HG02623 (cell line): Measurements from ENCODE around the gene VPREB3.

Source experiments
- ATAC-seq: cut with Tn5 transposase; IDR thresholded peaks from one replicate; pipeline ENCODE4 v1.9.1; 2021; ENCODE audit warnings: moderate library complexity; ENCODE audit not compliant: unreplicated experiment

The VPREB3 gene

DNA sequence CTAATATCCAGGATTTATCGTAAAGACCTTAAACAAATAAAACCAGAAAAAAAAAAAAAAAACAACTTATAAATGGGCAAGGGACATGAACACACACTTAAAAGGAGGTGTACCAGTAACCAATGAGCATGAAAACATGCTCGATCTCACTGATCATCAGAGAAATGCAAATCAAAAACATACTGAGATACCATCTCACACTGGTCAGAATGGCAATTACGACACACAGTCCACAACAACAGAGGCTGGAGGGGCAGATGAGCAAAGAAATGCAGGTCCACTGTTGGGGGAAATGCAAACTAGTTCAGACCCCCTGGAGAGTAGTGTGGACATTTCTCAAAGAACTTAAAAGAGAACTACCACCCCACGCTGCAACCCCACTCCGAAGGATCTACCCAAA is 50.2 kb downstream of the VPREB3 start:
- ATAC-seq = no peak
